Neutrophil (primary cell): ENCODE data around the gene HOXB4.

ENCODE experiments used
- H3K27ac ChIP-seq: fragments of 200-600 bp; sonication (generic); 2 replicates; pipeline ENCODE4 v1.5.1; 2016; ENCODE audit warnings: mild to moderate bottlenecking, moderate library complexity
- H3K27me3 ChIP-seq: fragments of 200-600 bp; sonication (generic); 2 replicates; pipeline ENCODE4 v1.6.0; 2016; ENCODE audit warnings: mild to moderate bottlenecking
- H3K36me3 ChIP-seq: fragments of 200-600 bp; sonication (generic); 2 replicates; pipeline ENCODE4 v1.5.1; 2017
- H3K4me1 ChIP-seq, 2 experiments: fragments of 200-600 bp in 1 of 2; sonication (generic) in 1 of 2; 1 replicate in 1 of 2; 2 replicates in 1 of 2; pipeline versions ENCODE4 v1.5.1 to v1.6.1; 2013 to 2016; ENCODE audit warnings: low read depth in 1 of 2, low read length in 1 of 2, mild to moderate bottlenecking in 1 of 2, moderate library complexity in 1 of 2; ENCODE audit not compliant: control insufficient read depth in 1 of 2, insufficient read depth in 1 of 2
- H3K4me3 ChIP-seq, 2 experiments: fragments of 200-600 bp in 1 of 2; sonication (generic) in 1 of 2; 1 replicate in 1 of 2; 2 replicates in 1 of 2; pipeline ENCODE4 v1.5.1; 2013 to 2016; ENCODE audit warnings: low read depth in 1 of 2, low read length in 1 of 2, mild to moderate bottlenecking in 1 of 2, moderate library complexity in 1 of 2
- H3K9me3 ChIP-seq: fragments of 200-600 bp; sonication (generic); 2 replicates; pipeline ENCODE4 v1.5.1; 2016
- TF ChIP-seq, protein P1 (sequence below): fragments of 200-600 bp; sonication (generic); IDR thresholded peaks from 2 replicates; pipeline ENCODE4 v1.5.1; 2016; ENCODE audit warnings: antibody characterized with exemption

Gene HOXB4

GRCh38 chr17:48547808-48548522, 30.2 kb downstream of the HOXB4 start:
- H3K27me3 ChIP-seq = peaks cover 87% of the 10 kb centered on the region
- no peaks in the 10 kb centered on the region for H3K36me3 ChIP-seq
- no peak overlapping the region for H3K27ac ChIP-seq
- H3K9me3 ChIP-seq = no peaks in the 10 kb centered on the region
- peaks cover 0 to 5% of the 10 kb centered on the region in 2 experiments for H3K4me1 ChIP-seq
- H3K4me3 ChIP-seq = no peak overlapping the region
- TF ChIP-seq, protein P1, sequence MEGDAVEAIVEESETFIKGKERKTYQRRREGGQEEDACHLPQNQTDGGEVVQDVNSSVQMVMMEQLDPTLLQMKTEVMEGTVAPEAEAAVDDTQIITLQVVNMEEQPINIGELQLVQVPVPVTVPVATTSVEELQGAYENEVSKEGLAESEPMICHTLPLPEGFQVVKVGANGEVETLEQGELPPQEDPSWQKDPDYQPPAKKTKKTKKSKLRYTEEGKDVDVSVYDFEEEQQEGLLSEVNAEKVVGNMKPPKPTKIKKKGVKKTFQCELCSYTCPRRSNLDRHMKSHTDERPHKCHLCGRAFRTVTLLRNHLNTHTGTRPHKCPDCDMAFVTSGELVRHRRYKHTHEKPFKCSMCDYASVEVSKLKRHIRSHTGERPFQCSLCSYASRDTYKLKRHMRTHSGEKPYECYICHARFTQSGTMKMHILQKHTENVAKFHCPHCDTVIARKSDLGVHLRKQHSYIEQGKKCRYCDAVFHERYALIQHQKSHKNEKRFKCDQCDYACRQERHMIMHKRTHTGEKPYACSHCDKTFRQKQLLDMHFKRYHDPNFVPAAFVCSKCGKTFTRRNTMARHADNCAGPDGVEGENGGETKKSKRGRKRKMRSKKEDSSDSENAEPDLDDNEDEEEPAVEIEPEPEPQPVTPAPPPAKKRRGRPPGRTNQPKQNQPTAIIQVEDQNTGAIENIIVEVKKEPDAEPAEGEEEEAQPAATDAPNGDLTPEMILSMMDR = no peak

DNA sequence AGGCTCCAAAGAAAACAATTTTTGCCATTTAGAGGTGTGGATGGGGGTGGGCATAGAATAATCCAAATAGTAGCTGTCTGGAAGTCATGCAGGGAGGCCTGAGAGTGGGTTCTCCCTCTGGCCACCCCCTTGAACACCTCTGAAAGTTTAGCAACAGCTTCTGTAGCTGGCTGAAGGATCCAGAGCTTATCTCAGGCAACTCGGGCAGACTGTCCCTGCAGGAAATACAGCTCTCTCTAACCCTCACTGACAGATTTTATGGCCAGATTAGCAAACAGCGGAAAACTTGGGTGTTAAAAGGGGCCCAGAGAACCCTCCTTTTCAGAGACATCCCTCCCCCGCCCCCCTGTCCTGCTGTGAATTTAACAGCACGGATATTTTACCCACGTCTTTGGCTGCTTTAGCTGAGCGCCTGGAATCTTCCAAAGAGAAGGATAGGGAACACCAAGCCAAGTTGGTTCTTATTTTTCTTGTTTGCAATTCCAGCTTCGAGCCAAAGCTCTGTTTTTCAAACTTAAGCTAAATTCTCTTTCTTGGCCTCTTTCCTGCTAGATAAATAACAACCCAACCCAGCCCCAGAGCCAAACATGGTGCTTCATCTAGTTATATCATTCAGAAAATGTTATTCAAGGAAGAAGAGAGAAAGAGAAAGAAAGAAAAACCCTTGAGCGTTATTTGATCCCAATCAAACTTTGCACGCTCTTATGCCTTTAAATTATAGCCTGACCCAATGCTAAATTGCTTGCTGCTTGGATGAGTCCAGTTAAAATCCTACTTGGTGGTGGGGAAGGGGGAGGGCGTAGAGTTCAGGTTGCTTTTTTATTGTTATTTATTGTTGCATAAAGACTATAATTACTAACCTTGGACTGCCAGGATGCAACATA, 31.0 kb downstream of the HOXB4 start:
- H3K27ac ChIP-seq = no peak overlapping the region
- H3K9me3 ChIP-seq = no peaks in the 10 kb centered on the region
- peaks cover 87% of the 10 kb centered on the region for H3K27me3 ChIP-seq
- no peak overlapping the region for H3K4me3 ChIP-seq
- H3K4me1 ChIP-seq = peaks cover 0 to 5% of the 10 kb centered on the region in 2 experiments
- TF ChIP-seq, protein P1 = no peak
- H3K36me3 ChIP-seq = no peaks in the 10 kb centered on the region

GRCh38 chr17:48546137-48546923, 31.8 kb downstream of the HOXB4 start:
- Histone ChIP-seq H3K27ac (no peak overlapping the region), H3K9me3 (no peaks in the 10 kb centered on the region), H3K27me3 (peaks cover 92% of the 10 kb centered on the region), H3K4me1 (peaks cover 0 to 13% of the 10 kb centered on the region in 2 experiments), H3K4me3 (no peak overlapping the region), H3K36me3 (no peaks in the 10 kb centered on the region)
- TF ChIP-seq, protein P1 = no peak

GRCh38 chr17:48545539-48545938, 32.6 kb downstream of the HOXB4 start:
- Histone ChIP-seq H3K4me1 (peaks cover 0 to 15% of the 10 kb centered on the region in 2 experiments), H3K36me3 (no peaks in the 10 kb centered on the region), H3K27me3 (peaks cover 100% of the 10 kb centered on the region), H3K27ac (no peak overlapping the region), H3K9me3 (no peaks in the 10 kb centered on the region), H3K4me3 (no peak overlapping the region)
- TF ChIP-seq, protein P1 = no peak

- Histone ChIP-seq H3K27ac (no peak within 1 kb of the TSS), H3K36me3 (no peaks in the 10 kb centered on the region), H3K27me3 (peaks cover 100% of the 10 kb centered on the region), H3K4me3 (no peak within 1 kb of the TSS), H3K9me3 (no peaks in the 10 kb centered on the region), H3K4me1 (peaks cover 0 to 15% of the 10 kb centered on the region in 2 experiments)
- TF ChIP-seq, protein P1 = no peak
Observed at GRCh38 chr17:48545022-48545375, 33.2 kb downstream of the HOXB4 start, which contains the start of gene HOXB2. Gene HOXB2 (minus strand): TSS chr17:48545109. CDS start chr17:48544911, 198 bp downstream.
